H7 (cell line): ENCODE measurements around the gene NUDT12. TPM values are rescaled to one million over a fixed set of nuclear protein-coding genes. Genes with fewer than 3 reads are reported as not detected.

ENCODE experiments used
- DNase-seq: peaks from one replicate; pipeline ENCODE4 v3.0.0; 2012
- H3K27me3 ChIP-seq: 2 replicates; pipeline ENCODE4 v1.6.0; 2011; ENCODE audit warnings: mild to moderate bottlenecking, low read length; ENCODE audit not compliant: control insufficient read depth, insufficient read depth
- H3K36me3 ChIP-seq: replicated peaks from 2 replicates; pipeline ENCODE4 v1.5.1; 2011; ENCODE audit warnings: low read length; ENCODE audit not compliant: control insufficient read depth, insufficient read depth
- H3K4me3 ChIP-seq: 2 replicates; pipeline ENCODE4 v1.5.1; 2011; ENCODE audit warnings: low read depth, mild to moderate bottlenecking, control low read depth, low read length, moderate library complexity; ENCODE audit not compliant: insufficient read depth
- total RNA-seq: library from RNA; depleted of rRNA; stranded (reverse); fragments of >200 nt; shearing (Covaris generic); gene quantifications from 2 replicates; pipeline ENCODE4 v1.2.3, GENCODE V29; 2014

Gene NUDT12
- total RNA-seq, 1 experiment from 2014 or later = 22.8 TPM

DNA sequence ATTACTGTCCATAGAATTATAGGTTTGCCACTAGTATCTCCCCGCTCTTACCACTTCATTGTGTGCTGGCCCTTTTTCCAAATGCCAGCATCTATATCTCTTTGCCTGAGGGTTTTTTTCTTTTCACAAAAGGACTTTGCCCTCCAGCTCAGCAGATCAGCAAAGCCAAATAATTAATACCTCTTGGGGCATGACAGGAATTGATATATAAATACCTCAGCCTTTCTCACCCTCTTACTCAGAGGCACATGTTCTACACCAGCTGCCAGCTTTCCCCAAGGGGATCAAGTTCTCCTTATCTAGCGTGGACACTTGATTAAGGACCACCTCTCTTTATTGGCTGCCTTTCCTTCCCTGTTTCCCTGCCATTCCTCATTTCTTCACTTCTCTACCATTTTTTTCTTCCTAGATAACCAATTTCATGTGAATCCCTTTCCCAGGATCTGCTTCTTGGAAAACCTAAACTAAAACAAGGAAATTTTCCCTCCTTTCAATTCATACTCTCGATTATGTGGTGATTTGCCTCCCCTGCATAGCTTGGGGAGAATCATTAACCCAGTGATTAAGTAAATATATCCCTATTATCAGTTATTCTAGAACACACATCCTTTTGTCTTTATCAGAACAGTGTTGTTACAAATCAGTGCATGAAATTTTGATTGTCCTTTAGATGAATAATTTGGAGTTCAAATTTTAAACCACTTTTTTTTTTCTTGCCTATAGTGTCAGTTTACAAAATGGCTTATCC, 6.9 kb upstream of the NUDT12 start:
- Histone ChIP-seq H3K36me3 (no peaks in the 10 kb centered on the region), H3K4me3 (no peak overlapping the region), H3K27me3 (no peaks in the 10 kb centered on the region)
- DNase-seq = no peak

DNA sequence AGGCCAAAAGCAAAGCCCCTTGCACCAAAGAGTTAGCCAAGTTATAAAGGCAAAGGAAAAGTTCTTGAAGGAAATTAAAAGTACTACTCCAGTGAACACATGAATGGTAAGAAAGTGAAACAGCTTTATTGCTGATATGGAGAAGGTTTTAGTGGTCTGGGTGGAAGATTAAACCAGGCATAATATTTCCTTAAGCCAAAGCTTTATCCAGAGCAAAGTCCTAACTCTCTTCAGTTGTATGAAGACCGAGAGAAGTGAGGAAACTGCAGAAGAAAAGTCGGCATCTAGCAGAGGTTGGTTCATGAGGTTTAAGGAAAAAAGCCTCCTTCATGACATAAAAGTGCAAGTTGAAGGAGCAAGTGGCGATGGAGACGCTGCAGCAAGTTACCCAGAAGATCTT, 3.1 kb upstream of the NUDT12 start:
- no peak overlapping the region for H3K4me3 ChIP-seq
- no peaks in the 10 kb centered on the region for H3K36me3 ChIP-seq
- DNase-seq = no peak
- H3K27me3 ChIP-seq = no peaks in the 10 kb centered on the region

DNA sequence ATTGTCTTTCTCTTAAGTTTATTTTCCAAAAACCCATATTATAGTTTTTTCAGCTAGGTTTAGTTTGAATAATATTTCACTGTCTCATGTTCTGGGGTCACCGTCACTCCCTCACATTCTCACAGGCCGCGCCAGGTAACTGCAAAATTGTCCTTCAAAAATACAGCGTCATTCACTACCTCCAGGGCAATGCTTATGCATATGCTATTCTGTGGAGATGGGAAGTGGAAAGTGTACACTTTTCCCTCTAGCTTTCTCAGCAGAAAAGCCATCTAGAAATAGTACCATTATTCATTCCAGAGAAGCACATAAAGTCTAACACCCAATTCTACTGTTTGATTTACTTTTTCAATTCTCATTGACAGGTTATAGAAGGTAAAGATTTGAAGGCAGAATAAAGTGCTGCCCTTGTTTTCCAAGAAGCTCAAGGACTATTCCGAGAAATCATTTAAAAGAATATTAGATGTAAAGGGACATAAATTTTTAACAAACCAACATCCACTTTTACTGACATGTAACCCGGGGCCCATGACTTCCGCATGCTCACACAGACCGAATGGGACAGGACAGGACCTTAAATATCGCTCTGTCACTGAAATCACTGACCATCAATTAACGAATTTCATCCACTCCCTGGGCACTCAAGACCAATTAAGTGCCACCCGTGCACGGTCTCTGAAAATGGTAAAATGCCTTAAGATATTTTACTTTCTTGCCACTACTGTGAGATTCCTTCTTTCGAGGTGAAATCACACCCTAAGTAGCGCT, 720 bp downstream of the NUDT12 start:
- H3K36me3 ChIP-seq = peaks cover 1% of the 10 kb centered on the region; the same call in 1 of the 2 replicates
- H3K27me3 ChIP-seq = no peaks in the 10 kb centered on the region
- H3K4me3 ChIP-seq = peak overlapping the region; percentile 65
- DNase-seq = no peak

DNA sequence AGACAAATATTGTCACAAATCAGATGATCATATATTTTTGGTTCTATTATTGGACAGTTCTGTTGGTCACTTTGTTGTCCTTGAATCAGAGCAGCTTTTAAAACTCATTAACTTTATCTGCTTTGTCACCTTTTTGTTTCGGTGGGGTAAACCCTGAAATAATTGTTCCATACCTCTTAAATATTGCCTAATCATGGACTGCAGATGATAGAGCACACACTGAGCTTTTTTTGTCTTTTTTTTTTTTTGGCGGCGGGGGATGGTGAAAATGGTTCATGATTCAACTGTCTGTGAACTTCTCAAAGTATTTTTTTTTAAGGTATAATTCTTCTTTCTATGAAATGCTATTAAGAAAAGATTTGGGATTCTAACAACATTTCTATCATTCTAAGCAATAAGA, 1.8 kb downstream of the NUDT12 start:
- H3K36me3 ChIP-seq = peaks cover 1% of the 10 kb centered on the region; the same call in 1 of the 2 replicates
- H3K4me3 ChIP-seq = no peak overlapping the region
- no peaks in the 10 kb centered on the region for H3K27me3 ChIP-seq
- DNase-seq = no peak

DNA sequence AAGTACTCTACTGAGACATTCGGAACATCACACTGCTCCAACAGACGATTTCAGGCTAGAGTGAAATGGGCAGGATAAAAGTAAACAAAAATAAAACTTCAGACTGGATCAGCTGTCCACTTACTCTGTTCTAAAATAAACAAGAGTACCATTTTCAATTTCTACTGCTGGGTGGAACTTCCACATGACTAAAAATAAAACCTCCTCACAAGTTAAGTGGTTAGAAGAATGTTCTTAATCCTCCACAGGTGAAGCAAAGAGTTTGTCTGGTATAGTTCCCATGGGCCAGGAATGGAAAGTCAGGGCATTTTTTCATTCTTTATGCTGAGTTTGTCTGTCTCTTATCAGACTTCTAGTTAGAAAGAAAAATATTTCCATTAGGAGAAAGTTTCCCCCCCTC, 15.7 kb downstream of the NUDT12 start:
- Histone ChIP-seq H3K27me3 (no peaks in the 10 kb centered on the region), H3K4me3 (no peak overlapping the region), H3K36me3 (no peaks in the 10 kb centered on the region; the same call in 1 of the 2 replicates)
- DNase-seq = no peak

DNA sequence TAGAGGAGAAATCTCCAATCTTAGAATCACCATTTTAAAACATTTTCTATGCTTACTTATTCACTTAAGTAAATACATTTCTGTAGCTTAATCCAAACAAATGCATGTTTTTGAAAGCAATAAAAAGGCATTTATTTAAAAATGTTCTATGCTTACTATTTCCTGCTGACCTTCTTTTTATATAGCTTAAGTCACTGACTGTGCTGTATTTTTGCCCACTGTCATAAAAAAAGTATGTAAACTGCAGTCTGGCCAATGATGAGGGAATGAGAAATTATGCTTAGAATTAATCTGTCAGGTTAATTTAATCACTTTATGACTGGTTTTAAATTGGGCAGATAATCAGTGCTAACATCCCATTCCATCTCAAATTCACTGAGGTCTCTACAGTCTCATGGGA, 20.1 kb downstream of the NUDT12 start:
- DNase-seq = no peak
- no peaks in the 10 kb centered on the region for H3K36me3 ChIP-seq
- H3K27me3 ChIP-seq = no peaks in the 10 kb centered on the region
- no peak overlapping the region for H3K4me3 ChIP-seq

DNA sequence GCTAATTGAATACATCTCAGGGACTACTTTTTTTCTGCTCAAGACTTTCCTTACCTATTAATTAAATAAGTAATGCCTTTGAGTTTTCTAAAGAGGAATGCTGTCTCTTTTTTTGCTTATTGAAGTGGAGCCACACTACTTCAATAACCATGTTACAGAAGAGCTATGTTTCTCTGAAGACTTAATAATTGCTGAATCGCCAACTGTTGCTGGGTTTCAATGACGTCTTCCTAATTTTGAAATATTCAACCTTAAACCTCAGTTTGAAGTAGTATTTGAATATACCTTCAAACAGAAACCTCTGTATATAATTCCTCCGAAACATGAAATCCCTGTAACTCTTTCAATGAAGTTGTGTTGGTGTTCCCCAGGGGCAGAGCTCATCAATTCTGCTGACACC, 21.0 kb downstream of the NUDT12 start:
- Histone ChIP-seq H3K36me3 (no peaks in the 10 kb centered on the region), H3K4me3 (no peak overlapping the region), H3K27me3 (no peaks in the 10 kb centered on the region)
- DNase-seq = no peak

DNA sequence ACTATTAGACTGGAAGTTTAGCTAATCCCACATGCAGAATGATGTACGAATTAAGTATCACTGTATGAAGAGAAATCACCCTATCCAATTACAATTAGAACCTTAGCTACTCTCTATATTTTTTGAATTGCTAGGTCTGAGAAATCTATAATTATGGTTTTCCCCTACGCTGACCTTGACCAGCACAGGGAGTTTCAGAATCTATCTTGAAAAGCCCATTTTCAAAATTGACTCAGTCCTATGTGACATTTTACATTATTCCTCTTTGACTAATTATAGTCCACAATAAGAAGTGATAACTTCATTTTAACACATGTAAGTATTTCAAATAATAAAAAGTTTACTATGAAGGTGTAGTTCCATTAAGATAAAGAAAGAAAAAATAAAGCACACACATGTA, 21.5 kb downstream of the NUDT12 start:
- DNase-seq = no peak
- H3K4me3 ChIP-seq = no peak overlapping the region
- H3K36me3 ChIP-seq = no peaks in the 10 kb centered on the region
- H3K27me3 ChIP-seq = no peaks in the 10 kb centered on the region

DNA sequence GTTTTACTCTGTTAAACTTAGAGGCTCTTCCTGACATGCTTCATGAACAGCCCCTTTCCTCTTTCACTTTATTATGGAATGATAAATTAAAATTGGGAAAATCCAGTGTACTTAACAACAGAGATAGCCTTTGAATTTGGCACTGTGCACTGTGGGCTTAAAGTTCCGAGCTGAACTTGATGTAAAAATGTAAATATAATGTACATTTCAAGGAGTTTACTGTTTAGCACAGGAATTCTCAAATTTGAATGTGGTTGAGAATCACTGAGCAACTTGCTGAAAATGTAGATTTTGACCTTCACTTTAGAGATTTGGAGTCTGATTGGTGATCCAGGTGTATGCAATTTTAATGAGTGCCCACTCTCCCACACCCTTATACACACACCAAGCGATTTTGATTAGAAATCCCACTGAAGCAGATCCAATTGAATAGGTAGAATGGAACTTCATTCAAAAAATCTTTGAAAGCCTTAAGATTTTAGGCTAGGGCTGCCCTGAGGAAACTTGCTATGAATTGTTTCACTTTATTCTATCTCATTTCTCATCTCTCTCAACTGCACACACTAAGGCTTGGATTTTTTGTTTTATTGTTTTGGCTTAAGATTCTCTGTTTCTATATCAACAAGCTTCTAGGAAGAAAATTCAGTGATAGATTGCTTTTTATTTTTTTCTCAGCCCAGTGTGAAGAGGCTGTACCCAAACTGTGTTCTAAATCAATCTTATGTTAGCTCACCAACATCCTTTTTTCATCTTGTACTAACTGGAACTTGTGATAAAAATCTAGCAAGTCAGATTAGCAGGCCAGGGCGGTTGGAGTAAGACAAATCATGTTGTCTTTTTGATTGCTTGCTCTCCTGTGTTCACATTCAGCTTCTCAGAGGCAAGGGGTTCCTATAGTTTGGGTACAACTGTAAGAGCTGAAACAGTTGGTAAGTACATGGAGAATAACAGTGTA, 22.9 kb downstream of the NUDT12 start:
- Histone ChIP-seq H3K27me3 (no peaks in the 10 kb centered on the region), H3K36me3 (no peaks in the 10 kb centered on the region), H3K4me3 (no peak overlapping the region)
- DNase-seq = no peak

DNA sequence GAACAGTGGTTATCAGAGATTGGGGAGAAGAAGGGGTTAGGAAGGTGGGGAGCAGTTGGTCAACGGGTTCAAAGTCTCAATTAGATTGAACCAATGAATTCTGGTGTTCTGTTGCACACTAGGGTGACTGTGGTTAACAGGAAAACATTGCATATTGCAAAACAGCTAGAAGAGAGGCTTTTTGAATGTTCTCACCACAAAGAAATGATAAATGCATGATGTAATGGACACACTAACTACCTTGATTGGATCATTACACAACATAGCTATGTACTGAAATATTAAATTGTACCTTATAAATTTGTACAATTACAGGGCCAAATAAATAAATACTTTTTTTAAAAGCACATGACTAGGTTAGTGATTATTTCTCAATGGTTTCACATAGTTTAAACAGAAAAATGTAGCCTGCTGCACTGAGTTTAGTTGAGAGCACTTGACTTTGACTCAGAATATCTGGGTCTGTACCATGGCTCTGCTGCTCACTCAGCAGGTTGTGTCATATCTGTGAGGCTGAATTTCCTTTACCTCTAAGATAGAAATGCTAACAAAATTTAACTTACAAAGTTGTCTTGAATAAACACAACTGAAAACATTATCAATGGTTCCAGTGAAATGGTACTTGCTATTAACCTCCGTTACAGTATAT, 30.4 kb downstream of the NUDT12 start:
- H3K36me3 ChIP-seq = no peaks in the 10 kb centered on the region
- H3K4me3 ChIP-seq = no peak overlapping the region
- no peak for DNase-seq
- H3K27me3 ChIP-seq = no peaks in the 10 kb centered on the region

DNA sequence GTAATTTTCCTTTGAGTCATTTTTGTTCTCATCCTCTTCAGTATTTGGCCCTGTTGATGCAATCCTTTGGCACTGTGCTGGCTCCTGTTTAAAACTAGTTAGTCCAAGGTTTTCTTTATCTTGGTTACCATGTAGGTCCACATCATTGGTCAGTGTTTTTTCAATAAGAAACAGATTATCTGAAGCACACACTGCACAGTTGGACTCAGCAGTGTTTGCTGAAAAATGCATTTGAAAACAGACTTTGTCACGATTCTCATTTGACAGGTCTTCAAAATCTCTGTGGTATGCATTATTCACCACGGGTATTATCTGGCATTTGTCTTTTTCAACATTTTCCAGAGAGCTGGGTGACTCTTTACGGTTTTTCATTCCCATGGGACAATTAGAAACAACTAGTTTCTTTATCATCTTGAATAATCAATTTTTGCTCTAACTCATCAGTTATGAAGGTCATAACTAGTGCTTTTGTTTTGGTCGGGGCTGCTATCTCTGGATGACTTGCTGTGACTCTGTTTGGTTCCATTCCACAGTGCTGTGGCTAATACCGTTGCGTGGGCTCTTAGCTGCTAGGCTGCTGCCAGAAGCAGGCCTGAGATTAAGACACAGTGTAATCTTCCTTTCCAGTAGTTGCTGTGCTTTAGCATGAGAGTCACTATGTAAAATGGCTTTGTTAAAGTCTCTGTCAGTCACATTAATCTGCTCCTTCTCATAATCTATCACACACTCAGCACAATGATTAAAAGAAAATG, 36.2 kb downstream of the NUDT12 start:
- no peak for DNase-seq
- Histone ChIP-seq H3K36me3 (no peaks in the 10 kb centered on the region), H3K4me3 (no peak overlapping the region), H3K27me3 (no peaks in the 10 kb centered on the region)

DNA sequence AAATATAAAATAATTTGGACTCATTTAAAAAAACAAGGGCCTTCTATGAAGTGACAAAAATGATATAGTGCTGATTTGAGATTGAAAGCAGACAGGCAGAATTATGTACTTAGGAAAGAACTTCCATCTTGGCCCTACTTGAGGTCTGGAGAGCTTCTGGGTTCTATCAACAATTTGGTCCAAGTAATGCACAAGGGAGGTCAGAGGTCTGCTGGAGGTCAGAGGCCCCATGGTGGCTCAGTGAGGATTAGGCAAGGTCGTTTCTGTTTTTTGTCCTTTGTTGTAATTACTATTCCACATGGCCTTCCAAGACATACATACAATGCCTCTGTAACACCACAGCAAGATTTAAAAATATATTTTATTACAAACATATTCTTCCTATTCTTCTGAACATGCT, 37.2 kb downstream of the NUDT12 start:
- H3K36me3 ChIP-seq = no peaks in the 10 kb centered on the region
- no peak for DNase-seq
- no peaks in the 10 kb centered on the region for H3K27me3 ChIP-seq
- no peak overlapping the region for H3K4me3 ChIP-seq

DNA sequence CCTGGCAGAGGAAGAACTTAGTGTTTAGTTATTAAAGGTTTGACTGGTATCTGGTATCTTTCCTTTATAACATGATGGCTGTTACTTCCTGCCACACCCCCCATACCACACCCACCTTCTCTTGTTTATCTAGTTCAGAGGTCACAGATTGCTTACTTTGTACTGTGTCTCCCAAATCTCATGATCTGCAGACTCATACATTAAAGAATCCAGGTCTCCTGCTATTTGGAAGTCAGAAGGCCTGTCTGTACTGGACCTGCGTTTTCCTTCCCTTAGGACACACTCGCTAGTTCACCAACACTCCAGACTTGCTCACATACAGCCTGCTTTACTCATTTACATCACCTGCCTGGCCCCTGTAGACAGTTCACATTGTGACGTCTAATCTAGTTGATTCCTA, 39.3 kb downstream of the NUDT12 start:
- Histone ChIP-seq H3K4me3 (no peak overlapping the region), H3K36me3 (no peaks in the 10 kb centered on the region), H3K27me3 (no peaks in the 10 kb centered on the region)
- no peak for DNase-seq
